PFSK-1 (cell line): ENCODE data around the gene RPL36.

Experiments used
- FOXP2 ChIP-seq: optimal IDR thresholded peaks from 2 replicates; pipeline ENCODE3; 2011; ENCODE audit warnings: borderline replicate concordance, control low read depth, inconsistent platforms; ENCODE audit not compliant: insufficient read depth; ENCODE audit errors: extremely low read length, extremely low read depth
- POLR2AphosphoS5 ChIP-seq: IDR thresholded peaks from 2 replicates; pipeline ENCODE4 v1.6.1; 2012; ENCODE audit warnings: low read depth, mild to moderate bottlenecking, control low read depth, low read length, moderate library complexity
- SIN3A ChIP-seq: IDR thresholded peaks from 2 replicates; pipeline ENCODE4 v1.6.1; 2012; ENCODE audit warnings: mild to moderate bottlenecking, low read length, moderate library complexity, borderline replicate concordance; ENCODE audit not compliant: insufficient read depth
- TAF1 ChIP-seq: IDR thresholded peaks from 2 replicates; pipeline ENCODE4 v1.6.1; 2012; ENCODE audit warnings: low read length, control low read depth, borderline replicate concordance; ENCODE audit not compliant: insufficient read depth
- TF ChIP-seq, protein P1 (sequence below), 2 experiments: IDR thresholded peaks; 2 replicates each; pipeline versions ENCODE4 v1.6.1 to v1.8.0; 2011 to 2012; ENCODE audit warnings: low read depth in 2 of 2, low read length in 2 of 2, control low read depth in 1 of 2, inconsistent platforms in 1 of 2, mild to moderate bottlenecking in 1 of 2, moderate library complexity in 1 of 2; ENCODE audit not compliant: insufficient read depth in 1 of 2

DNA sequence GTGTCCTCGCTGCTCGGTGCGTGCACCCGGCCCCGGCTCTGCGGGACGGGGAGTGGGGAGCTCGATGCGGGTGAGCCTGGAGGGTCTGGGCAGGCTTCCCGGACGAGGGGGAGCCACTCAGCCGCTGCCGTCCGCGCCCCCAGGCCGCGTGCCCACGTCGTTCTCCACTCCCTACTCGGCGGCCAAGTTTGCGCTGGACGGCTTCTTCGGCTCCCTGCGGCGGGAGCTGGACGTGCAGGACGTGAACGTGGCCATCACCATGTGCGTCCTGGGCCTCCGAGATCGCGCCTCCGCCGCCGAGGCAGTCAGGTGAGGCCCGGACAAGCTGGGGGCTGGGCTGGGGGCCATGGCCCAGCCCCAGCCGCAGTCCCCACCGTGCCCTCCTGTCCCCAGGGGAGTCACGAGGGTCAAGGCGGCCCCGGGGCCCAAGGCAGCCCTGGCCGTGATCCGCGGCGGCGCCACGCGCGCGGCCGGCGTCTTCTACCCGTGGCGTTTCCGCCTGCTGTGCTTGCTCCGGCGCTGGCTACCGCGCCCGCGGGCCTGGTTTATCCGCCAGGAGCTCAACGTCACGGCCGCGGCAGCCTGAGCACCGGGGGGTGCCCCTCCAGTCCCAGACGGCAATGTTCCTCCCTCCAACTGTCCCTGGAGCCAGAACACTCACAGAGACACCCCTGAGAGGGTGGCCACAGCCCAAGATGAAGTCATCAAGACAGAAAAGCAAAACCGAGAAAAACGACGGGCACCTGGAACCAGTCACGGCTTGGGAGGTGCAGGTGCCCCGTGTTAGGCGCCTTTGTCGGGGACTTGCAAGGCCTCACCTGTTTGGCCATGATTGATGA lies 2.5 kb upstream of the RPL36 start:
- TF ChIP-seq SIN3A: no peak
- TF ChIP-seq, protein P1, sequence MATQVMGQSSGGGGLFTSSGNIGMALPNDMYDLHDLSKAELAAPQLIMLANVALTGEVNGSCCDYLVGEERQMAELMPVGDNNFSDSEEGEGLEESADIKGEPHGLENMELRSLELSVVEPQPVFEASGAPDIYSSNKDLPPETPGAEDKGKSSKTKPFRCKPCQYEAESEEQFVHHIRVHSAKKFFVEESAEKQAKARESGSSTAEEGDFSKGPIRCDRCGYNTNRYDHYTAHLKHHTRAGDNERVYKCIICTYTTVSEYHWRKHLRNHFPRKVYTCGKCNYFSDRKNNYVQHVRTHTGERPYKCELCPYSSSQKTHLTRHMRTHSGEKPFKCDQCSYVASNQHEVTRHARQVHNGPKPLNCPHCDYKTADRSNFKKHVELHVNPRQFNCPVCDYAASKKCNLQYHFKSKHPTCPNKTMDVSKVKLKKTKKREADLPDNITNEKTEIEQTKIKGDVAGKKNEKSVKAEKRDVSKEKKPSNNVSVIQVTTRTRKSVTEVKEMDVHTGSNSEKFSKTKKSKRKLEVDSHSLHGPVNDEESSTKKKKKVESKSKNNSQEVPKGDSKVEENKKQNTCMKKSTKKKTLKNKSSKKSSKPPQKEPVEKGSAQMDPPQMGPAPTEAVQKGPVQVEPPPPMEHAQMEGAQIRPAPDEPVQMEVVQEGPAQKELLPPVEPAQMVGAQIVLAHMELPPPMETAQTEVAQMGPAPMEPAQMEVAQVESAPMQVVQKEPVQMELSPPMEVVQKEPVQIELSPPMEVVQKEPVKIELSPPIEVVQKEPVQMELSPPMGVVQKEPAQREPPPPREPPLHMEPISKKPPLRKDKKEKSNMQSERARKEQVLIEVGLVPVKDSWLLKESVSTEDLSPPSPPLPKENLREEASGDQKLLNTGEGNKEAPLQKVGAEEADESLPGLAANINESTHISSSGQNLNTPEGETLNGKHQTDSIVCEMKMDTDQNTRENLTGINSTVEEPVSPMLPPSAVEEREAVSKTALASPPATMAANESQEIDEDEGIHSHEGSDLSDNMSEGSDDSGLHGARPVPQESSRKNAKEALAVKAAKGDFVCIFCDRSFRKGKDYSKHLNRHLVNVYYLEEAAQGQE (IDR thresholded peaks at IDR 0.05; ENCODE audit: insufficient read depth in 1 of 2, low read depth in 2 of 2, low read length in 2 of 2): 0 out of 4 replicates have a peak, but pooled peaks of 1 of the 2 experiments have one; percentile 32
- TF ChIP-seq POLR2AphosphoS5: no peak
- no peak for TF ChIP-seq TAF1
- TF ChIP-seq FOXP2: no peak
